ENCODE results near the gene PARD3.

PARD3 gene

DNA sequence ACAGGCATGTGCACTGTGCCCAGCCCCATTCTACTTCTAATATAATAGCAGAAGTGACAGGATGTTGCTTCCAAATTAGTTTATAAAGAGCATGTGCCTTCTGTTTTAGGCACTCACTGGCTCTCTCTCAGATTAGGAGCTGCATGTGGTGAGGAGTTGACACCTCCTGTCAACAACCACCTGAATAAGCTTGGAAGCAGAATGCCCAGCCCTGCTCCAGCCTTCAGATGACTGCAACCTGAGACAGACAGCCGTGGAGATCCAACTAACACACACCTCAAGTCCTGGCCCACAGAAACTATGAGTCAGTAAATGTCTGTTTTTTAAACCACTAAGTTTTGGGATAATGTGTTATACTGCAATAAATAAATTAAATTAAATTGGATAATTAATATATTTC is 54.5 kb downstream of the PARD3 start:
- TF ChIP-seq, protein P1, sequence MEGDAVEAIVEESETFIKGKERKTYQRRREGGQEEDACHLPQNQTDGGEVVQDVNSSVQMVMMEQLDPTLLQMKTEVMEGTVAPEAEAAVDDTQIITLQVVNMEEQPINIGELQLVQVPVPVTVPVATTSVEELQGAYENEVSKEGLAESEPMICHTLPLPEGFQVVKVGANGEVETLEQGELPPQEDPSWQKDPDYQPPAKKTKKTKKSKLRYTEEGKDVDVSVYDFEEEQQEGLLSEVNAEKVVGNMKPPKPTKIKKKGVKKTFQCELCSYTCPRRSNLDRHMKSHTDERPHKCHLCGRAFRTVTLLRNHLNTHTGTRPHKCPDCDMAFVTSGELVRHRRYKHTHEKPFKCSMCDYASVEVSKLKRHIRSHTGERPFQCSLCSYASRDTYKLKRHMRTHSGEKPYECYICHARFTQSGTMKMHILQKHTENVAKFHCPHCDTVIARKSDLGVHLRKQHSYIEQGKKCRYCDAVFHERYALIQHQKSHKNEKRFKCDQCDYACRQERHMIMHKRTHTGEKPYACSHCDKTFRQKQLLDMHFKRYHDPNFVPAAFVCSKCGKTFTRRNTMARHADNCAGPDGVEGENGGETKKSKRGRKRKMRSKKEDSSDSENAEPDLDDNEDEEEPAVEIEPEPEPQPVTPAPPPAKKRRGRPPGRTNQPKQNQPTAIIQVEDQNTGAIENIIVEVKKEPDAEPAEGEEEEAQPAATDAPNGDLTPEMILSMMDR (IDR thresholded peaks at IDR 0.05), result no peak

DNA sequence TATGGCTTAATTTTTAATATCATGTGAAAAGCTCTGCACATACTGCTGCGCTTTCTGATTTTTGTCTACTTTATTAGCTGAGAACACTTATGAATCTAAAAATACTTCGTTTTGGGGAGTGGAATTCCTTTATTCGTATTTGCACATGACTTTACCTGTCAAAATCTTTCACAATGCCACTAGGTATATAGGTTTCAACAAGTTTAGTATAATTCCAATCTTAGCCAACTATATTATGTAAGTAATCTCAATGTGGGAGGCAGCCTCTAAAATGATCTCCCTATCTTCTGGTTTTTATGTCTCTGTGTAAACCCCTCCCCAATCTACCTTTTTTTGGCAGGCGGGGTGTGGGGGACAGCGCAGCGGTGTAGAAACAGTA is 55.3 kb downstream of the PARD3 start:
- TF ChIP-seq, protein P1 (IDR thresholded peaks at IDR 0.05), result no peak

DNA sequence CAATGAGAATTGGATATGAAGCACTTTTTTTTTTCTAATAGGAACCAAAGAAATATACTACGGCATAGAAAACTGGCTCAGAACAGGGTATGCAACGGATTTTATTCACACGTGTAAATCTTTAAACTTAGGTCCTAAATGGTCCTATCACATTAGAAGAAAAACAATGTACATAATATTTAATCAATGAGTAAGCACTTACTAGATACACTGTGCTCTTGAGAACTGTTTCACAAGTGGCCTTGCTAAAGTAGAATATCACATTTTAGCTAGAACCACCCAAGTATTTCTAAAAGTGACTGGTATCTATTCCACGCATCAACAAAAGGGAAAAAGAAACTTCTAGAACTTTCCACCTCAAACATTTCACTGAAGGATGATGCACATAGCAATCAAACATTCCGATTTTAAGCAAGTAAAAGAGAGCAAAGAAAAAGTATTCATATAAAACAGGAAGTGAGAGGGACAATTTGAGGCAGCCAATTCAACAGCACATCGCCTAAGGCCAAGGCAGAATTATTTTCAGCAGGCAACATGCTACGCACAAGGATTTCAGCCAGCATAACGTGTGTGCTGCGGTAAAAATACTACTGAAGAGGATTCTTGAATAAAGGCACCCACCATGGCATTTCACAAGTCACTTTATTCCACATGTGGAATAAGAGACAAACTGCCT is 55.8 kb downstream of the PARD3 start:
- TF ChIP-seq, protein P1 (IDR thresholded peaks at IDR 0.05), result no peak

DNA sequence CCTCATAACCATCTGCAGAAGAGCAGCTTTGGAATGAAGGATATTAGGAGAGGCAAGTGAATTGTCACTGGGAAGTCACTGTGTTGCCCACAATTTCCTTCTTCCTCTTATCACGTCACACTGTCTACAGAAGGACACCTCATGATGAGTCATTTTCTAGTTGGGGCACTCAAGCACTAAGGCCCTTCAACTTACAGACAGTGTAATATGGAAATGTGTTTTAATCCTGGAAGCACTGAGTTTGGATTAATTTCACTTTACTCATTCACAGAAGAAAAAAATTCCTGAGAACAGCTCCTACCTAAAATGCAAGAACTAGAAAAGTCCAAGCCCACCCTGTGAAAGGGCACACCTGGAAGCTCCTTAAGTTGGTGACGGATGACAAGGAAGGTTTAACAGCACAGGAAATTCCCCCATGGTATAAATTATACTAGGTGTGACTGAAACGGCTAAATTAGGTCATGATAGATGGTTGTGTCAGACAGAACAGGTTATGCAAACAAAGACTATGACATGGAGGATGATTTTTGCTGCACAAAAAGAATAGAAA is 56.6 kb downstream of the PARD3 start:
- TF ChIP-seq, protein P1 (IDR thresholded peaks at IDR 0.05), result no peak

DNA sequence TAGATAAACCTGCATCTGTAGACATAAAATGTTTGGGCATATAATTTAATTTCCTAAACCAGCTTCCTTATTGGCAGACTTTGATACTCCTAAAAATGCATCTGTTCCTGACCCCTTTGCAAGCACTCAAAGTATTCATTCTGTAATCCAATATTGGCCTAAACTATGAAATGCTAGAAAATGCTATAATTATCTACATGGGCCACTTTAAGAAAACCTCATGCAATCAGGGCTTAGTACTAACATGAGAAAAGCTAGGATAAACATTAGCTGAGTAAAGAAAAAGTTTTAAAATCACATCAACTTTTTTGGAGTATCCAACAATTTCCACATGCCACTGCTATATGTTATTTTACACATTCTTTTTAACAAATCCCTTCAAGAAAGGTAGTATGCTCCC is 57.2 kb downstream of the PARD3 start:
- TF ChIP-seq, protein P1 (IDR thresholded peaks at IDR 0.05), result no peak

DNA sequence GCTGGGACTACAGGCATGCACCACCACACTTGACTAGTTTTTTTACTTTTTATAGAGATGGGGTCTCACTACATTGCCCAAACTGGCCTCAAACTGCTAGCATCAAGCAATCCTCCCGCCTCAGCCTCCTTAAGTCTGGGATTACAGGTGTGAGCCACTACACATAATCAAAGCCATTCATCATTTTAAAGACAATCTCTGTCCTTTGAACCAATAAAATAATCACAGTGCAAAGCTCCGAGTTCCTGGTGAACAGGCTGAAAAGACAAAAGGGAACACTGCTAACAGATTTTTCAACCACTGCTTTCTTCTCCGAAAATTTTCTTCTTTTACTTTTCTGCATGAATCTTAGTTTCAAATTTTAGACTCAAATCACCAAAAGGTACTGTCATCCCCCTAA is 58.5 kb downstream of the PARD3 start:
- TF ChIP-seq, protein P1 (IDR thresholded peaks at IDR 0.05), result no peak

DNA sequence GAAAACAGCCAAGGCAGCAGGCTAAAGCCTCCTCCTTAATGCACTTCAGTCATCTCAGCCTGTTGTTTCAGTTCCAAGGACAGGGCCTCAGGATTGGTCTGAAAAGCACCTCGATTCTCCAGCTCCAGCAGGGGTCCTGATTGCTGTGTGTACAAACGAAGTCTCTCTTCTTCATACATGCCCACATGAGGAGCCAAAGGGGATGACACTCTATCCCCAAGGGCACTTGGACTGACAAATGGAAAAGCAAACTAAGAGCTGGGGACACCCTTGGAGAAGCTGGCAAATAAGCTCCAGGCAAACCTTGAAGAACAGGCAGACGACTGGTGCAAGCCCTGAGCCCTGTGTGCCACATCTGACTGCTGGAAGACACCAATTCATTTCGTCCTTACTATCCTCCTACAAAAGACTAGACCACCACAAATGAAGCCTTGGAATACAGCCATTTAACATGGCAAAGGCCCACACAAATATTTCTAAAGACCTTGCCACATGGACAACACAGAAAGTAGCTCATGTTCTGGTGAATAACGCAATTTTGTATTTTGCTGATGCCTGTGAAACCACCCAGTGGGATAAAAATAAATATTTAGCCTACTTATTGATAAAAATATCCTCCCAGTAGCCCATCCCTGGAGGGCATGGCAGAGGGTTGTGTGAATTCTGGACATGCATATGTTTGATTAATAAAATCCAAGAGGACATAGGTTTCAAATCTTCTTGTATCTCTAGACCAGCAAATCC is 61.9 kb downstream of the PARD3 start:
- TF ChIP-seq, protein P1 (IDR thresholded peaks at IDR 0.05), result no peak

All from LNCAP (cell line).